ENCODE results near the gene RPS6KA5. TPM values are rescaled to one million over a fixed set of nuclear protein-coding genes. Genes with fewer than 3 reads are reported as not detected.
"Not testable (repeated sequence)": the region's sequence is repeated elsewhere in the genome, so short reads cannot be mapped to it uniquely, and the experiment has no call there.

The RPS6KA5 gene
- total RNA-seq, 4 donors from 2014 or later, result 5.8 to 18.4 (median 9.8) TPM

DNA sequence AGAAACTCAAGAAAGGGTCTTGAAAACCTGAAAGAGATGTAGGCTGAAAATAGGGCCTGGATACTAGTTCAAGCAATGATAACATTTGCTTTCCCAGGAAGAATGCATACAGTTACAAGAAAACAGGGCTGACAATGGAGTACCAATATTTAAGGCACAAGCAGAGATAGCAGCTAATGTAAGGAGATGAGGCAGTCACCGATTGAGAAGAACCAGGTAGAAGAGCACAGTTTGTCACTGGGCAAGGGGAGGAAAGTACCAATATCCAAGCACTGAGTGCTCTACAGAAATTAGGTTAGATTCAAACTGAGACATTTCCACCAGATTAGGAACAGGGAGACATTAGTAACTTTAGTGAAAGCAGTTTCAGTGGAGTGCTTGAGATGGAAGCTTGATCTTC, 19.9 kb downstream of the RPS6KA5 start:
- H3K9me3 ChIP-seq, result no peaks in the 10 kb centered on the region
- no peak for DNase-seq
- in situ Hi-C loops (cut with MboI; ENCODE audit: low sequenced_read_pairs in 4 of 4), result no loop called here
- no peak for ATAC-seq
- H3K36me3 ChIP-seq, result no peaks in the 10 kb centered on the region
- no peaks in the 10 kb centered on the region for H3K27me3 ChIP-seq
- H3K4me3 ChIP-seq, result no peak overlapping the region
- peaks cover 8% of the 10 kb centered on the region in 2 donors for H3K4me1 ChIP-seq
- TF ChIP-seq POLR2A (IDR thresholded peaks at IDR 0.05), result no peak
- TF ChIP-seq, protein P1, sequence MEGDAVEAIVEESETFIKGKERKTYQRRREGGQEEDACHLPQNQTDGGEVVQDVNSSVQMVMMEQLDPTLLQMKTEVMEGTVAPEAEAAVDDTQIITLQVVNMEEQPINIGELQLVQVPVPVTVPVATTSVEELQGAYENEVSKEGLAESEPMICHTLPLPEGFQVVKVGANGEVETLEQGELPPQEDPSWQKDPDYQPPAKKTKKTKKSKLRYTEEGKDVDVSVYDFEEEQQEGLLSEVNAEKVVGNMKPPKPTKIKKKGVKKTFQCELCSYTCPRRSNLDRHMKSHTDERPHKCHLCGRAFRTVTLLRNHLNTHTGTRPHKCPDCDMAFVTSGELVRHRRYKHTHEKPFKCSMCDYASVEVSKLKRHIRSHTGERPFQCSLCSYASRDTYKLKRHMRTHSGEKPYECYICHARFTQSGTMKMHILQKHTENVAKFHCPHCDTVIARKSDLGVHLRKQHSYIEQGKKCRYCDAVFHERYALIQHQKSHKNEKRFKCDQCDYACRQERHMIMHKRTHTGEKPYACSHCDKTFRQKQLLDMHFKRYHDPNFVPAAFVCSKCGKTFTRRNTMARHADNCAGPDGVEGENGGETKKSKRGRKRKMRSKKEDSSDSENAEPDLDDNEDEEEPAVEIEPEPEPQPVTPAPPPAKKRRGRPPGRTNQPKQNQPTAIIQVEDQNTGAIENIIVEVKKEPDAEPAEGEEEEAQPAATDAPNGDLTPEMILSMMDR (IDR thresholded peaks at IDR 0.05 in 4 of 5, conservative IDR thresholded peaks at IDR 0.05 in 1 of 5), result no peak
- H3K27ac ChIP-seq, result no peak overlapping the region
- intact Hi-C loops (cut with DNase I; ENCODE audit: low total_unique reads), result no loop called here

DNA sequence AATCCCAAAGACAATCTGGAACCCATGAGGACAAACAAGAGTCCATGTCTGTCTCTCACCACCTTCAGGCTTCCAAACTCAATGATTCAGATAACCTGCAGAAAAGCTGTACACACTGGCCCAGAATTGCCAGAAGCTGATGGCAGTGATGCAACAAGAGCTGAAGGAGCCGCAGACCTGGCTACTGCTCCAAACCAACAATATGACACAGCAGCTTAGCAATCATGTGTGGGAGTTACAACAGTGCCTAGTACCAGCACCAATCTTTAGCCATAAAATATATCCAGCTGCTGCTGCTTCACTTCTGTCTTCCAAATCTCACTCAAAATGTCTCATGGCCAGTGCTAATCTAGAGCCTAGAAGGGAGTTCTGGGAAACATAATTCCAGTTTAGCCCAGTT, 22.0 kb downstream of the RPS6KA5 start:
- Histone ChIP-seq H3K27ac (peak overlapping the region in 2 of 4 donors; percentile 8 to 20), H3K27me3 (no peaks in the 10 kb centered on the region), H3K4me3 (no peak overlapping the region), H3K9me3 (no peaks in the 10 kb centered on the region), H3K36me3 (no peaks in the 10 kb centered on the region), H3K4me1 (peaks cover 3 to 5% of the 10 kb centered on the region in 2 donors)
- in situ Hi-C loops (cut with MboI; ENCODE audit: low sequenced_read_pairs in 4 of 4), result no loop called here
- intact Hi-C loops (cut with DNase I; ENCODE audit: low total_unique reads), result loop anchor here (5.0 kb wide), 1 partner anchor 136 kb away; no protein-coding TSS in a partner anchor
- DNase-seq (peak in 1 of 2 donors; percentile 33), ATAC-seq (peak; percentile 87 to 91)
- TF ChIP-seq POLR2A (IDR thresholded peaks at IDR 0.05), result no peak
- TF ChIP-seq, protein P1 (IDR thresholded peaks at IDR 0.05 in 4 of 5, conservative IDR thresholded peaks at IDR 0.05 in 1 of 5), result no peak

- Histone ChIP-seq H3K4me1 (peaks cover under 1 to 3% of the 10 kb centered on the region in 2 donors), H3K27me3 (no peaks in the 10 kb centered on the region), H3K9me3 (no peaks in the 10 kb centered on the region), H3K36me3 (no peaks in the 10 kb centered on the region), H3K27ac (no peak overlapping the region), H3K4me3 (no peak overlapping the region)
- in situ Hi-C loops (cut with MboI; ENCODE audit: low sequenced_read_pairs in 4 of 4) (no loop called here), intact Hi-C loops (cut with DNase I; ENCODE audit: low total_unique reads) (loop anchor here (5.0 kb wide), 1 partner anchor 135 kb away; no protein-coding TSS in a partner anchor)
- DNase-seq, result no peak
- no peak for ATAC-seq
- TF ChIP-seq, protein P1 (IDR thresholded peaks at IDR 0.05 in 4 of 5, conservative IDR thresholded peaks at IDR 0.05 in 1 of 5), result no peak
- no peak for TF ChIP-seq POLR2A (IDR thresholded peaks at IDR 0.05)
Measured at GRCh38 chr14:91036741-91037469, 23.5 kb downstream of the RPS6KA5 start.

DNA sequence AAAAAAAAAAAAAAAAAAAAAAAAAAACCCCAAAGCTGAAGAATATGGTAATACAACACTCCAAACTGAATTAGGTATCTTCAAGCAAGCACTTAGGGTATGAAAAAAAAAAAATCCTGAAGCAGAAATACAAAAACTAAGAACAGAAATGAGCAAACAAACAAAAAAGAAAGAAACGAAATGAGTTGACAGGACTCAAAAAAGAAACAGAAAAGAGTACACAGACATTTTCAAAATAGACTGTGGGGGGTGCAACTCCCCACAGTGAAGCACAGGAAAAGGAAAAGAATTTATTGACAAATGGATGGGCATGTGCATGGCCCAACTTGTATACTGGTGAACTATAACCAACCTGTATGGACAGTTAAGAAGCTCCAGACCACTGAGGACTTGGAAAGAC, 24.6 kb downstream of the RPS6KA5 start:
- intact Hi-C loops (cut with DNase I; ENCODE audit: low total_unique reads), result loop anchor here (5.0 kb wide), 1 partner anchor 134 kb away; no protein-coding TSS in a partner anchor
- H3K4me1 ChIP-seq, result peaks cover 0 to 3% of the 10 kb centered on the region in 2 donors

GRCh38 chr14:91034379-91034778, 26.1 kb downstream of the RPS6KA5 start:
- DNase-seq; intact Hi-C loops (cut with DNase I; ENCODE audit: low total_unique reads); H3K27me3 ChIP-seq; in situ Hi-C loops (cut with MboI; ENCODE audit: low sequenced_read_pairs in 4 of 4); ATAC-seq; H3K36me3 ChIP-seq; H3K27ac ChIP-seq; H3K9me3 ChIP-seq; H3K4me3 ChIP-seq: not testable (repeated sequence)
- H3K4me1 ChIP-seq, result peaks cover 0 to 12% of the 10 kb centered on the region in 2 donors

More for the DNA sequence above, 24.6 kb downstream of the RPS6KA5 start:
- Histone ChIP-seq H3K27me3 (no peaks in the 10 kb centered on the region), H3K36me3 (no peaks in the 10 kb centered on the region), H3K27ac (no peak overlapping the region), H3K4me3 (no peak overlapping the region), H3K9me3 (no peaks in the 10 kb centered on the region)
- no peak for ATAC-seq
- no peak for DNase-seq
- in situ Hi-C loops (cut with MboI; ENCODE audit: low sequenced_read_pairs in 4 of 4), result no loop called here
- TF ChIP-seq, protein P1 (IDR thresholded peaks at IDR 0.05 in 4 of 5, conservative IDR thresholded peaks at IDR 0.05 in 1 of 5), result no peak
- TF ChIP-seq POLR2A (IDR thresholded peaks at IDR 0.05), result no peak

Data from gastrocnemius medialis (tissue), 4 donors.